Effector memory CD4-positive, alpha-beta T cell (primary cell): Measurements from ENCODE around the gene SEMA5A.
"Not testable (repeated sequence)": the region's sequence is repeated elsewhere in the genome, so short reads cannot be mapped to it uniquely, and the experiment has no call there.

ENCODE experiments used
- DNase-seq, 3 donors: peaks; one replicate each; pipeline ENCODE4 v3.0.0-alpha.2; 2020
- H3K27ac ChIP-seq: 2 replicates; pipeline ENCODE4 v1.7.0; 2013; ENCODE audit warnings: mild to moderate bottlenecking, low read length, moderate library complexity; ENCODE audit not compliant: insufficient read depth, poor library complexity, severe bottlenecking
- H3K27me3 ChIP-seq: replicated peaks from 2 replicates; pipeline ENCODE4 v1.7.0; 2013; ENCODE audit warnings: mild to moderate bottlenecking, low read length; ENCODE audit not compliant: insufficient read depth, control insufficient read depth, poor library complexity, severe bottlenecking
- H3K36me3 ChIP-seq: 2 replicates; pipeline ENCODE4 v1.7.0; 2013; ENCODE audit warnings: mild to moderate bottlenecking, low read length, moderate library complexity; ENCODE audit not compliant: control insufficient read depth, insufficient read depth
- H3K4me1 ChIP-seq: 2 replicates; pipeline ENCODE4 v1.7.0; 2013; ENCODE audit warnings: low read length, mild to moderate bottlenecking; ENCODE audit not compliant: control insufficient read depth, insufficient read depth, poor library complexity, severe bottlenecking
- H3K4me3 ChIP-seq: 2 replicates; pipeline ENCODE4 v1.7.0; 2013; ENCODE audit warnings: low read length, low read depth, mild to moderate bottlenecking; ENCODE audit not compliant: insufficient read depth, poor library complexity, severe bottlenecking
- H3K9me3 ChIP-seq: 2 replicates; pipeline ENCODE4 v1.7.0; 2013; ENCODE audit warnings: mild to moderate bottlenecking, low read length, moderate library complexity; ENCODE audit not compliant: control insufficient read depth

SEMA5A gene

GRCh38 chr5:9409413-9409960, 136.4 kb downstream of the SEMA5A start:
- no peak overlapping the region for H3K4me3 ChIP-seq

DNA sequence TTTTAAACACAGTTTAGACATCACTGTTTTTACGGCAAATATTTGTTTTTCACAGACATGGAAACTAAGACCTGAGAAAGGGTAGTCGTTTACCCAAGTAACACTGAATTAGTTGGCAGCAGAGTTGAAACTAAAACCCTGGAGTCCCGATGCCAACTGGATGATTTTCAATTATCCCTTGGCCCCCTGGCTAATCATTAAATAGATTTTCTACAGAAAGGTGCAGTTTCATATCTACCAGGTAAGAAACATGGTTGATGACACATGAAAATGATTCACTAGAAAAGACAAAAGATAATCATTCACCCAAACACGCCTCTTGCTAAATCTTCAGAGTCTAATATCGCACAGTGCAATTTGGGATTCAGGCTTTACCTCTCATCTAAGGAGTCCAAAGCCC, 136.9 kb downstream of the SEMA5A start:
- no peak overlapping the region for H3K27ac ChIP-seq
- no peaks in the 10 kb centered on the region for H3K36me3 ChIP-seq
- no peaks in the 10 kb centered on the region for H3K9me3 ChIP-seq
- no peaks in the 10 kb centered on the region for H3K4me1 ChIP-seq
- no peak overlapping the region for H3K4me3 ChIP-seq
- DNase-seq, result no peak
- H3K27me3 ChIP-seq, result no peaks in the 10 kb centered on the region

More at GRCh38 chr5:9409413-9409960, 136.4 kb downstream of the SEMA5A start:
- no peak for DNase-seq
- Histone ChIP-seq H3K9me3 (no peaks in the 10 kb centered on the region), H3K27ac (no peak overlapping the region), H3K27me3 (no peaks in the 10 kb centered on the region), H3K36me3 (no peaks in the 10 kb centered on the region), H3K4me1 (no peaks in the 10 kb centered on the region)

DNA sequence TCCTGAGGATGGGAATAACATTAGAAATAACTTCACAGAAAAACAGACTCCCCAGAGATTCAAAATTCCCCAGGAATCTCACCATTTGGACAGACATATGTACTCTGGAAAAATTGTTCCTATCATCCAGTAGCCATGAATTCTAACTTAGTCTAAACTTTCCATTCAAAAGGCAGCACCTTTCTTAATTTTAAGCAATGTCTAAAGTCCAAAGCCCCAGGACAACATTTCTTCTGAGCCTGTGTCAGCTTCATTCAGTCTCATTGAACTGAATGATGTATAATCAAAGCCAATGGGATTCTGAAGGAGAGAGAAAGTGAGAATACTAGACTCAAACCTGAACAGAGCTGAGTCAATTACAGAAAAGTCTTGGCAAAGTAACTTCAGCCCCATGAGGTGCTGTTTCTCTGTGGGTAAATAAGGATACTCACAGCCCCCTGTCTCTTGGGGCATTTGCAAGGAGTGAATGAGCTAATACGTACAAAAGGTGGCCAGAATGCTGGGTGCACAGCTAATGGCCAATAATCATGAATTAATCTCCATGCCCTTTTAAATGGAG, 140.6 kb downstream of the SEMA5A start:
- Histone ChIP-seq H3K27ac (no peak overlapping the region), H3K27me3 (no peaks in the 10 kb centered on the region), H3K9me3 (no peaks in the 10 kb centered on the region), H3K4me1 (no peaks in the 10 kb centered on the region), H3K36me3 (no peaks in the 10 kb centered on the region), H3K4me3 (no peak overlapping the region)
- DNase-seq, result no peak

DNA sequence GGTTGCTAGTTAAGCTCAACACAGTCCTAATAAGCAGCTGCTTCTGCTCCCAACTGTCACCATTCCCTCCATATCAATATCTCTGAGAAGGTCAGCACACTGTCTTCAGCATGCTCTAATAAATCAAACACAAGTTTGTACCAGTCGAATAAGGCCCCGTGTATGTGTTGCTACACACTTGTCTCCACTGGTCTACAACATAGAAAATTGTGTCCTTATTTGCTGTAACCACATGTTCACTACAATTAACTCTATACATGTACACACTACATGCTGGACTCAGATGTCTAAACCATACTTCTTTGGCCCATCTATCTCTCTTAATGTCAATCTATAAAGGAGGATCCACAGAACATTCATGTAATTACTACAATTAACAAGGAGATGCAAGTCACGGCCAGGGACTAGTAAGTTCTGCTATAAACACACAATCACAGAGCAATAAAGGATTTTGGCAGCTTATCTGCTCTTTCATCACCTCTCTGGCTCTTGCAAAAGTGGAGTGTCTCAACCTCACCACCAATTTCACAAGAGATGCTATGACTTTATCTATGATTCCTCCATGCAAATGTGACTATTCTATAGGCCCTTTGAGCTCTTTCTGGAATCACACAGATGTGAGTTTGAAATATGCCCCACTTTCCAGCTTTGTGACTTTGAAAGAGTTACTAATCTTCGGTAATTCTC, 143.9 kb downstream of the SEMA5A start:
- DNase-seq, result no peak
- no peaks in the 10 kb centered on the region for H3K9me3 ChIP-seq
- H3K36me3 ChIP-seq, result no peaks in the 10 kb centered on the region
- no peak overlapping the region for H3K27ac ChIP-seq
- no peaks in the 10 kb centered on the region for H3K4me1 ChIP-seq
- no peaks in the 10 kb centered on the region for H3K27me3 ChIP-seq
- H3K4me3 ChIP-seq, result no peak overlapping the region

DNA sequence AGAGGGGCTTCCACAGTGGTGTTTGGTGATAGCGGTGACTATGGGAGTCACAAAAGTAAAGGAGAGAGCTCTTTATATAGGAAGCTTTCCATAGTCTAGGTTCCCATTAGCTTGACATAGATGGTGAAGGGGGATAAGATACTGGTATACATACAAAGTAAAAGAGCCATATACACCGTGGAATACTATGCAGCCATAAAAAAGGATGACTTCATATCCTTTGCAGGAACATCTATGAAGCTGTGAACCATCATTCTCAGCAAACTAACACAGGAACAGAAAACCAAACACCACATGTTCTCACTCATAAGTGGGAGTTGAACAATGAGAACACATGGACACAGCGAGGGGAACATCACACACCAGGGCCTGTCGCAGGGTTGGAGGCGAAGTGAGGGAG, 146.1 kb downstream of the SEMA5A start:
- H3K9me3 ChIP-seq, H3K27me3 ChIP-seq, H3K4me1 ChIP-seq, DNase-seq, H3K27ac ChIP-seq, H3K4me3 ChIP-seq, H3K36me3 ChIP-seq: not testable (repeated sequence)

DNA sequence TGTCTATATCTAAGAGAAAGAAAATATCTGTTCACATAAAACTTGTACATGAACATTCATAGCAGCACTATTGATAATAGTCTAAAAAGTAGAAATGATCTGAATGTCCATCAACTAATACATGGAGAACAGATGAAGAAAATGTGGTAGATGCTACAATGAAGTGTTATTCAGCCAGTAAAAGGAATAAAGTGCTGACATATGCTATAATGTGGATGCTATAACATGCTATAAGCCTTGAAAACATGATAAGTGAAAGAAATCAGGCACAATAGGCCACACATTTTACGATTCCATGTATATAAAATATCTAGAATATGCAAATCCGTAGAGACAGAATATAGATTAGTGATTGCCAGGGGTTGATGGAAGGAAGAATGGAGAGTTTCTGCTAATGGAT, 146.8 kb downstream of the SEMA5A start:
- DNase-seq, result no peak
- H3K9me3 ChIP-seq, result no peaks in the 10 kb centered on the region
- H3K27me3 ChIP-seq, result no peaks in the 10 kb centered on the region
- H3K4me3 ChIP-seq, result no peak overlapping the region
- no peaks in the 10 kb centered on the region for H3K4me1 ChIP-seq
- no peak overlapping the region for H3K27ac ChIP-seq
- no peaks in the 10 kb centered on the region for H3K36me3 ChIP-seq

DNA sequence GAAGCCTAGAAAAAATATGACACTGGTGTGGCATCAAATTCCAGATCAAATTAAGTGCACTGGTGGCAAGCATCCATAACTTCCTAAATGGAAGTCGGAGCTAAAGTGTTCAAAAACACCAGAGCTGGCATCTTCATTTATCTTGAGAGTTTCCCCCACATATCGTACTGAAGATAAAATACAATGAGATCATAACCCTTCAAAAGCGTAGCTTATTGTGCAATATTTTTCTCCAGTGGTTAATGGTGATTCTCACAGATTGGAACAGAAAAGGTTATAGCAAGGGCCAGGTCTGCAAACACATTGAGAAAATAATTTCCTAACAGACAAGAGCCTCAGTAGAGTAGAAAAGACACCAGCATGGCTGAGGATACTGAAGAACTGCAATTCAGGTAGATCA, 147.6 kb downstream of the SEMA5A start:
- Histone ChIP-seq H3K27ac (no peak overlapping the region), H3K27me3 (no peaks in the 10 kb centered on the region), H3K9me3 (no peaks in the 10 kb centered on the region), H3K36me3 (no peaks in the 10 kb centered on the region), H3K4me1 (no peaks in the 10 kb centered on the region), H3K4me3 (no peak overlapping the region)
- no peak for DNase-seq

DNA sequence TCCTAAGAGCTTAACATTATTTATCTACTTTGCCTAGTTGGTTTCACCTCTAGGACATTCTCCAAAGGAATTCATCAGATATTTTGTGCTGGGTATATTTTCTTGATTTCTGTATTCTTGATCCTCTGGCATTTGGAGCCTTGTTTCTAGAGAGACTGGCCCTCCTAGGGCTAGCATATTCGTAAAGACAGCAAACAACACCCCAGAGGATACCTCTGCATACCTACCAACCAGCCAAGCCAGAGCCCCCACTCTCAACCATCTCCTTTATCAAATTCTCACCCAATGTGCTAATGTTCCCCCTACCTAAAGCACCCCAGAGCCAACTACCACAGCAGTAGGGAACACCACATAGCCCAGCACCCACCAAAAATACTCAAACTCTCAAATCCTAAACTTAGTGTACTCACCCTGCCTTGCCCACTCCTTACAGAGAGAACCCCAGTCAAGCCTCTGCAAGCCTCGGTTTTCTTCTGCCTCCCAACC, 149.5 kb downstream of the SEMA5A start:
- H3K27ac ChIP-seq, result no peak overlapping the region
- no peak overlapping the region for H3K4me3 ChIP-seq
- no peaks in the 10 kb centered on the region for H3K4me1 ChIP-seq
- H3K36me3 ChIP-seq, result no peaks in the 10 kb centered on the region
- no peaks in the 10 kb centered on the region for H3K27me3 ChIP-seq
- no peak for DNase-seq
- no peaks in the 10 kb centered on the region for H3K9me3 ChIP-seq

DNA sequence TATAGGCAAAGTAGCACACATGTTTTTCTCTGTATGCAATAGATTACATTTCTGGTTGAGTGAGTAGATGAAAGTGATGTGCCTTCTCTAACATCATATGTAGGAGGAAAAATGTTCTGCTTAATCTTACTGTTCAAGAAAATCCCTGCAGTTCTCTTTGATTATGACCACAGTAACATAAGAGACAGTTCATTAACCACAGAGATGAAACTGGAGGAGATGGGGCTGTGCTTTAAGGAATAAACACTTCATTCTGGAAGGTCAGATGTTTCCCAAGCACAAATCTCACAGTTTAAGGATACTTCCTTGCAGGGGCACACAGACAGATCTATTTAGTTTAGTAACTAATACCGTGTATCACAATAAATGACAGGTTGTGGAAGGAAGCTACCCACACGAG, 150.2 kb downstream of the SEMA5A start:
- no peak overlapping the region for H3K27ac ChIP-seq

DNA sequence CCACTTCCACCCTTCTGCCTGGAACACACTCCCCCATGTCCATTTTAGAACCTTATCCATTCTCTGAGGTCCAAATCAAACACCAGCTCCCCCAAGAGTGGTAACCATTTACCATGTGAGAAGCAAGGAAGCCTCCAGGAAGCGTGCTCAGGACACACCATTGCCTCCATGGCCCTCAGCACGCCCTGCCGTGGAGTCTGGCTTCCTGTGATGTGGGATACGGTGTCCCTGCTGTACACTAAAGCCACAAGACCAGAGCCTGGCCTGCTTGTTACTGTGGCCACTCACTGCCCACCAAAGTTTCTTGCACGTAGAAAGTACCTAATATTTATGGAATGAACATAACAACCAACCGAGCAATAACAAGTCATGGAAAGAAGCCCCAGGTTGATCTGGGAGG, 151.7 kb downstream of the SEMA5A start:
- no peak for DNase-seq
- Histone ChIP-seq H3K4me1 (no peaks in the 10 kb centered on the region), H3K9me3 (no peaks in the 10 kb centered on the region), H3K27me3 (no peaks in the 10 kb centered on the region), H3K4me3 (no peak overlapping the region), H3K27ac (no peak overlapping the region), H3K36me3 (no peaks in the 10 kb centered on the region)

More for the DNA sequence above, 150.2 kb downstream of the SEMA5A start:
- no peaks in the 10 kb centered on the region for H3K4me1 ChIP-seq
- no peaks in the 10 kb centered on the region for H3K9me3 ChIP-seq
- no peaks in the 10 kb centered on the region for H3K36me3 ChIP-seq
- DNase-seq, result no peak
- no peak overlapping the region for H3K4me3 ChIP-seq
- H3K27me3 ChIP-seq, result no peaks in the 10 kb centered on the region
